Chondrocyte (in vitro differentiated cells): Measurements from ENCODE around the gene TUBB. TPM values are rescaled to one million over a fixed set of nuclear protein-coding genes. Genes with fewer than 3 reads are reported as not detected.

Source experiments
- DNase-seq: peaks from one replicate; pipeline ENCODE4 v3.0.0; 2021; ENCODE audit warnings: mixed read lengths, low spot score
- H3K27ac Mint-ChIP-seq: one replicate; pipeline ENCODE4 v1.8.0; 2021; ENCODE audit warnings: mild to moderate bottlenecking, moderate library complexity, mixed read lengths; ENCODE audit not compliant: unreplicated experiment
- H3K27me3 Mint-ChIP-seq: 2 replicates; pipeline ENCODE4 v1.8.0; 2021; ENCODE audit warnings: low read depth, mixed read lengths
- H3K36me3 Mint-ChIP-seq: 2 replicates; pipeline ENCODE4 v1.8.0; 2021; ENCODE audit warnings: low read depth, mixed read lengths
- H3K4me1 Mint-ChIP-seq: 2 replicates; pipeline ENCODE4 v1.8.0; 2021; ENCODE audit warnings: low read depth, mild to moderate bottlenecking, mixed read lengths
- H3K4me3 Mint-ChIP-seq: one replicate; pipeline ENCODE4 v1.8.0; 2021; ENCODE audit warnings: mild to moderate bottlenecking, moderate library complexity, mixed read lengths; ENCODE audit not compliant: unreplicated experiment
- H3K9me3 Mint-ChIP-seq: 2 replicates; pipeline ENCODE4 v1.8.0; 2021; ENCODE audit warnings: low read depth, mixed read lengths
- CTCF ChIP-seq: fragments of 200-600 bp; sonication (generic); IDR thresholded peaks from 2 replicates; pipeline ENCODE4 v1.5.0; 2021; ENCODE audit warnings: antibody characterized with exemption, mild to moderate bottlenecking, moderate library complexity
- total RNA-seq: library from RNA; stranded (reverse); gene quantifications from 3 replicates; pipeline ENCODE4 v1.2.1, GENCODE V29; 2021

Gene TUBB
- total RNA-seq, 1 donor from 2014 or later, result 681 TPM

DNA sequence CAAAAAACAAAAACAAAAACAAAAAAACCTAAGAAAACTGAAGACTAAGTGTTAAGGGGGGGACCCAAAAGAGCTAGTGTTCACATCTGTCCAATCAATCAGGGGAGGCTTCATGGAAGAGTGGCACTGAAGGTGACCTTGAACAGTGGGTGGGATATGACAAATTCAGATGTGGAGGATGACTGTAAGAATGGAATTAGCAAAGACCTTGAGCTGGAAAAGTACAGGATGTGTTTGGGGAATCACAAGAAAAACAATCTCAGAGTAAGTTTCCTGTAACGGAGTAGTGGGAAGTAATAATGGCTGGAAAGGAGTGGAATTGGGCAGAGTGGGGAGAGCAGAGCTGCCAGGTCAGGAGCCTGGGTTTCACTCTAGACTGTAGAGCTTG lies 27.1 kb downstream of the TUBB start:
- Mint-ChIP-seq H3K4me1 (peaks cover 61% of the 10 kb centered on the region), H3K9me3 (no peaks in the 10 kb centered on the region), H3K4me3 (peak overlapping the region; percentile 38), H3K36me3 (peaks cover 13% of the 10 kb centered on the region), H3K27ac (peak overlapping the region; percentile 95), H3K27me3 (no peaks in the 10 kb centered on the region)
- no peak for TF ChIP-seq CTCF
- DNase-seq, result no peak

DNA sequence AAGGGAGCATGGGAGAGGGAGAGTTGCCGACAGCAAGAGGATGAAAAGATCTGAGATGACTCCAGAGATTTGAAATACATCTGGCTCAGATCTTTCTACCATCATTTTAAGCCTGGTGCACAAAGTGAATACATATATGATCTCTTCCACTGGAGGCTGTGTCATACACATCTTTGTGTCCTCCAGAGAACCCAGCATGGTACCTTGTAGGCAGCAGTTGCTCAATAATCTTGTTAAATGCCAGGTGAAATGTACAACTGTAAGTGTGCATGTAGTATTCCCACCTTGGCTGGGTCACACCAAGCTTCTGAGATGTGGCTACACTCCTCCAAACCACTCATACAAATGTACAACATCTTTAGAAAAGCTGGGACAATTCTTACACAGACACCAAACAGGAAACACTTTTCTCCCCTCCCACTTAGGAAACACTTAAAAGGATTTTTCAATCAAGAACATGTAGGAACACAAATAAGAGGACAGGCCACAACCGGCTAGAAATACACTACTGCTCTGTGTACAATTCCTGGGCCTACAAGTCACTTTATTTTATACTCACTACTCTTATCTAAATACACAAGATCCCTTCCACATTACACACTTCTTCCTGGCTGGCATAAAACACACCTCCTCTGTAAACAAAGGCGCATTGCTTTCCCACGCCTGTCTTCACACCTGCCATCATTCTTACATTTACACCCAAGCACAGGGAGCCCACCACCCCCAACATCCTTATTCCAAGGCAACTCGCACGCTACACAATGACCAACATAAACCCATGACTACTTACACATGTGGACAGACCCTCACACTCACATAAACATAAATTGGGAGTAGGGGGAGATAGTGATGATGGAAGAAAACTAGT lies 28.0 kb downstream of the TUBB start:
- no peaks in the 10 kb centered on the region for H3K27me3 Mint-ChIP-seq
- peak overlapping the region; percentile 95 for H3K27ac Mint-ChIP-seq
- no peak for TF ChIP-seq CTCF
- no peak for DNase-seq
- H3K4me1 Mint-ChIP-seq, result peaks cover 68% of the 10 kb centered on the region
- H3K4me3 Mint-ChIP-seq, result no peak overlapping the region
- peaks cover 9% of the 10 kb centered on the region for H3K36me3 Mint-ChIP-seq
- H3K9me3 Mint-ChIP-seq, result no peaks in the 10 kb centered on the region

DNA sequence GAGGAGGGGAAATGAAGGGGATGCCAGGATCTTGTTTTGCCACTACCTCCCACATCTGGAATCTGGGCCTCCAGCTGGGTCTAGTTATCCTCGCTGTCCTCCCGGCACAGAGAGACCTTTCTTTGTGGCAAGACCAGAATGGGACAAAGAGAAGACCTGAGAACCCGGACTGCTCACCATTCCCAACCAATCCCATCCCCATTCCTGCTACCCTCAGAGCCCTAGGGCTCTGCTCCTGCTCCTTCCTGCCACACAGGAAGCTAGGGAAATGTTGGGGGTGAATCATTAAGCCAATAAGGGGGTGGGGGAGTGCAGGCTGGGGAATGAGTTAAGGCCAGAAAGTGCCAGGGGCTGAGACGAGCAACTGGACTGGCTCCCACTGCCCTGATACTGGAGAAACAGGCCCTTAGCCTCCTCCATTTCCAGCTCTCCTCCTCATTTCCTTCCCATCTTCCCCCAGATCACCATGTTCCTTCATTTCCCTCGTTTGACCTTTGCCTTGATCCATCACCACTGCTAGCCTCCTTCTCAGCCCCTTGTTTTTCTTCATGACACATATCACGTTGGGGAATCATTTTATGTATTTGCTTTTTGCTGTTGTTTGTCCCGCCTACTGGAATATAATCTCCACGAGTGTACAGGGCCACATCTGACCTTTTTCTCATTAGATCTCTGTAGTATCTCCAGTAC lies 28.8 kb downstream of the TUBB start:
- no peak for DNase-seq
- no peak for TF ChIP-seq CTCF
- H3K4me3 Mint-ChIP-seq, result no peak overlapping the region
- H3K4me1 Mint-ChIP-seq, result peaks cover 77% of the 10 kb centered on the region
- no peaks in the 10 kb centered on the region for H3K9me3 Mint-ChIP-seq
- H3K27ac Mint-ChIP-seq, result peak overlapping the region; percentile 95
- peaks cover under 1% of the 10 kb centered on the region for H3K36me3 Mint-ChIP-seq
- no peaks in the 10 kb centered on the region for H3K27me3 Mint-ChIP-seq

- Mint-ChIP-seq H3K4me1 (peaks cover 81% of the 10 kb centered on the region), H3K9me3 (no peaks in the 10 kb centered on the region), H3K4me3 (no peak overlapping the region), H3K36me3 (no peaks in the 10 kb centered on the region), H3K27ac (peak overlapping the region; percentile 95), H3K27me3 (no peaks in the 10 kb centered on the region)
- no peak for DNase-seq
- no peak for TF ChIP-seq CTCF
These were observed 29.6 kb downstream of the TUBB start for GRCh38 chr6:30749554-30750378.

DNA sequence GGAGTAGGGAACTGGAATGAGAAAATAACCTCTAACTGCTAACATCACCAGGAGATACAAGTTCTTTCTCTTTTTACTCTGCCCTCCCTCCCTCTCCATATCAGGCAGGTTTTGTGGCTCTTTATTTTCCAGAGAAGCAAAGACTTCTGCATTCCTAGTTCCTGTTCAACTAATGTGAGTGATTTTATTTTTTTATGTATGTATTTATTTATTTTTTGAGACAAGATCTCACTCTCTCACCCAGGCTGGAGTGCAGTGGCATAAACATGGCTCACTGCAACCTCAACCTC lies 30.2 kb downstream of the TUBB start:
- Mint-ChIP-seq H3K4me1 (peaks cover 81% of the 10 kb centered on the region), H3K9me3 (no peaks in the 10 kb centered on the region)

More for the DNA sequence above, 30.2 kb downstream of the TUBB start:
- Mint-ChIP-seq H3K4me3 (no peak overlapping the region), H3K27me3 (no peaks in the 10 kb centered on the region), H3K27ac (peak overlapping the region; percentile 95), H3K36me3 (no peaks in the 10 kb centered on the region)
- TF ChIP-seq CTCF, result no peak
- no peak for DNase-seq
